ENCODE measurements around the gene MCF2L2.
"Not testable (repeated sequence)": the region's sequence is repeated elsewhere in the genome, so short reads cannot be mapped to it uniquely, and the experiment has no call there.

Gene MCF2L2

DNA sequence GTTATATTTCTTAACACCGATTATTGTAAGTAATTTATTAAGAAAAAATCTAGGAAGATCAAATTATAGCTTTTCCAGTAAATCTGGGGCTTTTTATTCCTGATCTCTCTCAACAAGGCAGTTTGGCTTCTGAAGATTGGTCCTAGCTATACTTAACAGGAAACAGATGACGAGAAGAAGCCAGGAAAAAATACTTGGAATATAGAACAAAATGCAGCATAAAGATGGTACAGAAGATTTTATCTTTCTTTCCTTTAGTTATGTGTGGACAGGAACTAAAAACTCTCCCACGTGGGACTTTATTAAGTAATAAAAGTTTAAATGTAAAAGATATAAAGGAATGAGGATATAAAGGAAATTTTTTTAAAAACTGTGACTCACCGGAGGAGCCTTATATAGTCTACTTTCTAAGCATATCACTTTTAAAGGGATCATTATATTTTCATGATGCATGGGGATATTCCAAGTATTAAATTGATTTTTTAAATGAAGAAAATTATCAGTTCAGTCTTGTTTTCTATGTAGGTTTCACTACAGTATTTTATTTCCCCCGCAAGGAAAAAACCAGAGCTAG lies 167.2 kb downstream of the MCF2L2 start:
- no peak for DNase-seq

DNA sequence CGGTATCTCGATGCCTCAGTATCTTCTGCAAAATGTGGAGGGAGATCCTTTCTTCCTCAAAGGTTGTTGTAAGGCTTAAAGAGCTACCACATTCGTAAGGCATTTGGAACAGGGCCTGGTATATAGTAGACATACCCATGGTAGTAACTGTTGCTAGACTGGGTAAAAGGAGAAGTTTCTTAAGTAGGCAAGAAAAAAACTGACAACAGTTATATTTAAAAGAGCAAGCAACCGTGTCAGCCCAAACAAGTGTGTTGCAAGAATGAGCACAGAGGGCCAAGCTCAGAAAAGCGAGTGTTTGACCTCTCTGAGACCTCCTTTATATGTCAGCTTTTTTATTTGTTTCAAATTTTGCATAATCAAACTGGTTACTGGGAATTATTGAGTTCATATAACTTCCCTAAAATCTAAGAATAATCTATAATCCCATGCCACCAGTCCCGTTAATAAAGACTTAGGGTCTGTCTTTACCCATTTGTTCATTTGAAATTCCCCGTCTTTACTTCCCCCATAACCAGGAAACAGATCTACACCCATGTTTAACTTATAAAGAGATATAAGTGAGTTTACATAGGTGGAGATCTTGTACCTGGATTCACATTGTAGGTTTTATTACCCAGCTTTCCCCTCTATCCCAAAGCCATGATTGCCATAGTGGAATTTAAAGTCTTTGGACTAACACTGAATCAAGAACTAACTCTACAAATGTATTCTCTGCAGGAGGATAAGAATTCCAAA lies 168.1 kb downstream of the MCF2L2 start:
- DNase-seq, result no peak

- no peak for DNase-seq
Observed at GRCh38 chr3:183259621-183260020, 168.8 kb downstream of the MCF2L2 start.

GRCh38 chr3:183259087-183259486 lies 169.3 kb downstream of the MCF2L2 start:
- no peak for DNase-seq

- peak; percentile 62 for DNase-seq
Observed at GRCh38 chr3:183255348-183255730, 173.1 kb downstream of the MCF2L2 start.

DNA sequence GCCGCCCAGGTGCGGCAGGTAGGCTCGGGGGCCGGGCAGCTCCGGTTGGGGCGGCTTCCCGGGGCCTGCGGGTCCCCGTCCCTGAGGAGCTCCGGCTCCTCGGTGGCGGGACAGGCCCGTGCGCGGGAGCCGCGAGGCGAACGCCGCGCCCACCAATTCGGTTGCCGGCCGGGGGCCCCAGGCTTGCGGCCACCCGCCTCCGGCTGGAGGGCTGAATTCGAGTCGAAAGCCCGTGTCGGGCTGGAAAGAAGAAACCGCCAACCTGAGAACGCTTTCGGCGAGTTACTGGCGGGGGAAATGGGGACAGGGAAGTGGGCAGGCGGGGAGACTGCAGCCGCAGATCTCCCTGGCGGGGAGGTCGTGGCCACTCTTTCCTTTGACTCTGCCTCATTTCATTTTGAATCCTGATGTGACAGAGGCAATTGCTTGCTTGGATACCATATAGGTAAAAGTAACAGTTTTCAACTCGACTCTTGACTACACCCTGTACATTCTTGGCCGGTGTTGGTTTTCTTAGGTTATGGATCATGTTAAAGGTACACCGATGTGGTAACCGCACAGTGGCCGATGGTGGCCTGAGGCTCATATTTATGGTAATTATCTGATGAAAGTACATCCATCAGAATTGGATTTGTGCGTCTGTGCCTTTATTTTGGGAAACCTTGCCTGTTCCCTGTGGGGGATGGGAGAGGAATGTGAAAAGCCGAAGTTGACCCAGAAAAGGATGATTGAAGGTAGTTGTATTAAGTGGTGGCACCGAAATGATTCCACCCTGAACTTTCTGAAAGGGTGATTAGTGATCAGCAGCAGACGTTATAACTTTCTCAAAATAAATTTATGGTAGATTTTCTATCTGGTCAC lies 173.7 kb downstream of the MCF2L2 start:
- DNase-seq, result peak; percentile 58

- DNase-seq, result peak; percentile 69
Observed at GRCh38 chr3:183253528-183254486, 174.6 kb downstream of the MCF2L2 start.

DNA sequence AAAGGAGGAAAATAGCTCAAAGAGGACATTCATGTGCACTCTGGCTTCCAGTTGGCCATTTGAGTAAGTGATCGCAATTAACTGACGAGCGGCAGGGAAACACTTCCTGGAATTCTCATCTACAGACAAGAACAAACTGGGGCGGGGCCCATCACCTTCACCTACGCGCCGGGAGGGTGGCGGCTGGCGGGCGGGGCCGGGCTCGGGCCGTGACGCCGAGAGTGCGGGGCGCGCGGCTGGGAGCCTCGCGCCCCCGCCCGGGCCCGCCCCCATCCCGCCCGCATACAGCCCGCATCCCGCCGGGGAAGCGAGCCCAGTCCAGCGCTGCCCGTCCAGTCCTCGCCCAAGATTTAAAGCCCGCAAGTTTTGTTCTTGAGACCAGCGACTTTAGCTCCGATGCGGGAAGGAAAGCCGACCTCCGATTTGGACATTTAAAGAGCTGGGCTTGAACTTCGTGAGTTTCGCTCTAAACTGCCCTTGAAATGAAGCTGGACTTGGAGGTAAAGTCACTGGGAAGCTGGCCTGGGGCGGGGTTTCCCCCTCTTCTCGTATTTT lies 175.4 kb downstream of the MCF2L2 start, which contains the start of gene B3GNT5:
Gene B3GNT5 (plus strand): TSS at position 281 of the 555 bp plus-strand sequence. CDS start 16,546 bp downstream, outside the sequence.
- DNase-seq, result peak; percentile 90

DNA sequence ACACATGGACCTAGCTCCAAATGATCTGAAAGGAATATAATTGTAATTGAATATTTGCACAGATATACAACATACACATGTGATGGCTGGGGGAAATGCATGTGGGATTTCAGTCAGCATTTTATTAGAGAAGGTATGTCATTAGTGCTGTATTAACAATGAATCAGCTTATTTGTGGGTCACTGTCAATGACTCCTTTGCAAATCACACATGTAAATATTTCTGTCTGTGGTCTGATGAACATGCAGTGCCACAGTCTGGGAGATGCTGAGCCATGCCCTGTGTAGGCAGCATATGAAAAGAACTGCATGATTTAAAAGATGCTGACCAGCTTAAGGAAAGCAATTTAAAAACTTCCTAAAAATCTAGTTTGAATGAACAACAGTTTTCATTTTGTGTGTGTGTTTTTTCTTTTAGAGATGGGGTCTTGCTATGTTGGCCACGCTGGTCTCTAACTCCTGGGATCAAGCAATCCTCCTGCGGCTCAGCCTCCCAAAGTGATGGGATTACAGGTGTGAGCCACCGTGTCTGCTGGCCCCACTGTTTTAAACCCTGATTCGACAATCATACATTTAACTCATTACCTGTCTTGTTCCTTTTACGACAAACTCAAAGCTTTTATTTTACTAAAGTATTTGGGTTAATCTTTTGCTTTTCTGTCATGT lies 176.2 kb downstream of the MCF2L2 start:
- no peak for DNase-seq

DNA sequence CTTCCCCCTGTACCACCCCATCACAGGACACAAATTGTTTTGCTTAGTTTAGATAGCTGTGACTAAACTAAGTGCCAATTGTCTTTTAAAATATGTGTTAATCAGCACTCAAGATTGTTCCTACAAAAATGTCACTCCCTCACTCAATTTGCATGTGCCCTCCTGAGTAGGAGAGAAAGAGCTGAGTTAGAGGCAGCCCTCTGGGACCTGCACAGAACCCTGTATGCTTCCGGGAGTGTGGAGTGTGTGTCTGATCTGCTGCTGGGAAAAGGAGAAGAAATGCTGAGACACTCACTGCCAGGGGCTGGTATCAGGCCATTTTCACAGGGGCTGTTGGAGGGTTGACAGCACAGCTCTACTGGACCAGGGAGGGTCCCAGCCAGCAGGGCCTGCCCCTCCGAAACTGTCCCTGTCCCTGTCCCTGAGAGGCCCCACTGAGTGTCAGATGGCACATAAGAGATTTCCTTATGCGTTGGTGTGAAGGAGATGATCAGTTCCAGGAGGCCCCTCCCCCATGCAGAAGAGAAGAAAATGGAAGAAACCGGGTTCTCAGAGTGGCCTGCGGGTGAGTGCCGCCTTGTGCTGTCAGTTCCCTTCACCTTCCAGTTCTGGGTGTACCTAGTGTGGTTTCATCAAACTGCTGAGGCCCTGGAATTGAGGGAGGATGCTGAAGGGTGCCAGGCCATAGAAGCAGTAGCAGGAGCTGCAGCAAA lies 179.3 kb downstream of the MCF2L2 start:
- no peak for DNase-seq

DNA sequence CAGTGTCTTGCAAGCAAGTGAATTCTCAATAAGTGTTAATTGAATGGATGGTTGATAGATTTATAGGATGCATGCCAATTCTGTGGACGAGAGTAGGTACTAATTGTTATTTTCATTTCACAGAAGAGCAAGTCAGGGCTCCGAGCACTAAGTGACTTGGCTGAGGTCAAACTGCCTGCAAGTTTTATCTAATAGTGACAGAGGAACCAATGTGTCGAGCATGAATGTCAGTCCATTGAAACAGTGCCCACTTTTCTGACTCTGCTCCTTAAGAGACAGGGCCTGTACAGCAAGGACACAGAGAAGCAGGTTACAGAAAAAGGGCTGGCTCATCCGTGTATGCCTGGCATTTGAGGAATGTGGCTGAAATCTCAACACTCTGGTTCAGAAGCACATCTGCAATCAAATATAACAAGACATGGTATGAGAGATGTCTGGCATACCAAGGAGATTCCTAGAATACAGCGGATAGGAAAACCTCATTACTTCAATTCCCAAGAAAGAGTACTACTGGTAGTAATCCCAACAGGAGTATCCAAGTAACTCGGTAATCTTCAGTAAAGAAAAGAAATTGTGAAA lies 181.3 kb downstream of the MCF2L2 start:
- DNase-seq, result no peak

DNA sequence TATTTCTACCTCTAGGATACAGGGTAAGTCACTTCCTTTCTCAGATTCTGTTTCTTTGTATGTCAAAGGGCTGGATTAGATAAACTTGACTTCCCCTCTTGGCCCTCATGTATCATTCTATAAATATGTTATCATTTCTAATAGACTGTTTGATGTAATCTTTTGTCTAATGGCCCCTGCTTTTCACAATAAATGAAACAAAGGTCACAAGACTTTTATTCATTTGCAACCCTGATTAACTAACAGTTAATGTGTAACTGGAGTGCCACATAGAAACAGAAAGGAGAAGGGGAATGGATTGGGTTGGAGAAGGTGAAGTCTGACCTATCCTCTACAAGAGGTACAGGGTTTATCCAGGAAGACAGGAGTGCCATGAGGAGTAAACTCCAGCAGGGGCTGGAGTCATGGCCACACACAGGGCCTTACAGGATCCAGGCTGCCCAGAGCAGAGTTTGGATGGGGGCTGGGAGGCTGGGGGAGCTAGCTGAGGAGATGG lies 183.4 kb downstream of the MCF2L2 start:
- DNase-seq, result peak; percentile 15

- DNase-seq, result no peak
Observed at GRCh38 chr3:183244219-183244618, 184.2 kb downstream of the MCF2L2 start.

DNA sequence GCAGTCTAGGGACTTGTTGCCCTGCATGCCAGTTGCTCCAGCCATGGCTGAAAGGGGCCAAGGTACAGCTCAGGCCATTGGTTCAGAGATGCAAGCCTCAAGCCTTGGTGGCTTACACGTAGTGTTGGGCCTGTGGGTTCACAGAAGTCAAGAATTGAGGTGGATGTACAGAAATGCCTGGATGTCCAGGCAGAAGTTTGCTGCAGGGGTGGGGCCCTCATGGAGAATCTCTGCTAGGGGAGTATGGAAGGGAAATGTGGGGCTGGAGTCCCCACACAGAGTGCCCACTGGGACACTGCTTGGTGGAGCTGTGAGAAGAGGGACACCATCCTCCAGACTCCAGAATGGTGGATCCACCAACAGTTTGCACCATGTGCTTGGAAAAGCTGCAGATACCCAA lies 186.0 kb downstream of the MCF2L2 start:
- DNase-seq, result no peak

DNA sequence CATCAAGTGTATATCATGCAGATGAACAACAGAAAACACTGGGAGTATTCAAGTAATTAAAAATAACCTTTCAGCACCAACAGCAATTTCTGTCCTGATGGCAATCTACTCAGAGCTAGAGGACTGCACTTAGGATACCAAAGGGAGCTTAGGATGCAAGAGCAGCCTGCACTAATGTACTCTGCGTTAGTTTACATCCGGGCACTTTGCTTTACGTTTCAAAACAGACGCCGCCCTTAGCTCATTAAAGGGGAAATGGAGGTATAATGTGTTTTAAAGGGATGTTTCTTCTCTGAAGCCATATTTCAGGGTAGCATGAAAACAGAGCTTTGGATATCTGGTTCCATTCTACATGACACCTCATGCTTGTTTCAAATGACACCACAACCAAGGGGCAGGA lies 189.4 kb downstream of the MCF2L2 start:
- no peak for DNase-seq

DNA sequence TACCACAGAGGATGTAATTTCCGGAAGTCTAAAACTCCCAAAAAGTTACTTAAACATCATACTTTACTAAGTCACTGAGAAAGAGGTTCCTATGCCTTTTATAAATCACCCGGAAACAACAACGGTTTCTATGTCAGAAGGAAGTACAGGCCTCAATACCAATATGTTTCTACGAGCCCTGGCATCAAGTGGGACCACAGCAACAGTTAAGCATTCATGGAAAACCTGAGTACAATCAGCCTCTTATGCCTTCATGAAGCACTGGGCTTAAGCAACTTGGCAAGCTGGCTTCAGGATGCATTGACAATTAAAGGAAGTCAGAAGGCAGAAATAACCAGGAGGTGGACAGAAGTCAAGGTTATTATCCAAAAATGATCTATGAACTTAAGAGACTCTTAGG lies 194.5 kb downstream of the MCF2L2 start:
- no peak for DNase-seq

- no peak for DNase-seq
Observed at GRCh38 chr3:183230826-183231225, 197.6 kb downstream of the MCF2L2 start.

DNA sequence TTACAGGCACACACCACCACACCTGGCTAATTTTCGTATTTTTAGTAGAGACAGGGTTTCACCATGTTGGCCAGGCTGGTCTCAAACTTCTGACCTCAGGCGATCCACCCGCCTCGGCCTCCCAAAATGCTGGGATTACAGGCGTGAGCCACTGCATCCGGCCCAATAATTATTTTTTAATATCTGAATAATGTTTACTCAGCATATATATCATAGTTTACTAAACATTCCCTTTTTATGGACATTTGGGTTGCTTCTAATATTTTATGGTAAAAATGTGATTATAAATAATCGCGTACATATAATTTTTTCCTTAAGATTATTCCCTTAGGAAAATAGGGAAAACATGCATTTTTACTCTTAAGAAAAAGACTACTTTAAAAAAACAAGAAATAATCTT lies 198.2 kb downstream of the MCF2L2 start:
- not testable (repeated sequence) for DNase-seq

- DNase-seq, result no peak
Observed at GRCh38 chr3:183229178-183229577, 199.2 kb downstream of the MCF2L2 start.

DNA sequence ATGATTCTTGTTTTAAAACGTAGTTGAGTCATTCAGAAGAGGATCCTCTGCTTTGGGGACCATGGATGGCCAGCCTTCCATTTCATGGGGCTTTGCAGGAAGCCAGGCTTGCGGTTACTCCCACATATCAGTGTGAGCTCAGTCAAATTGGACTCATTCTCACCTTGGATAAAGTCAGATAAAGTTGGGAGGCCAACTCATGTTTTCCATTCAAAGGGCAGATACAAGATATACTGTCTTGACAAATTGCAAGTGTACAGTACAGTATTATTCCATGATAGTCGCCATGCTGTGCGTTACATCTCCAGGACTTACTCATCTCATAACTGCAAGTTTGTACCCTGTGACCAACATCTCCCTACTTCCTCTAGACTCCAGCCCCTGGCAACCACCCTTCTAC lies 200.8 kb downstream of the MCF2L2 start:
- no peak for DNase-seq
